Neural progenitor cell (in vitro differentiated cells): ENCODE data around the gene TMEM62. TPM values are rescaled to one million over a fixed set of nuclear protein-coding genes. Genes with fewer than 3 reads are reported as not detected.
"Not testable (repeated sequence)": the region's sequence is repeated elsewhere in the genome, so short reads cannot be mapped to it uniquely, and the experiment has no call there.

Experiments used
- DNase-seq: peaks from one replicate; pipeline ENCODE4 v3.0.0-alpha.2; 2016; ENCODE audit warnings: low spot score
- H2AFZ ChIP-seq: fragments of 200-600 bp; sonication (generic); replicated peaks from 2 replicates; pipeline ENCODE4 v1.6.1; 2016; ENCODE audit warnings: antibody characterized with exemption
- H3F3A ChIP-seq: fragments of 200-600 bp; sonication (generic); 2 replicates; pipeline ENCODE4 v1.6.1; 2016; ENCODE audit warnings: antibody characterized with exemption, low read depth
- H3K27ac ChIP-seq: fragments of 200-600 bp; sonication (generic); 2 replicates; pipeline ENCODE4 v1.5.1; 2016; ENCODE audit warnings: mild to moderate bottlenecking
- H3K27me3 ChIP-seq: fragments of 200-600 bp; sonication (generic); 2 replicates; pipeline ENCODE4 v1.6.1; 2016; ENCODE audit warnings: mild to moderate bottlenecking, moderate library complexity
- H3K36me3 ChIP-seq: fragments of 200-600 bp; sonication (generic); 2 replicates; pipeline ENCODE4 v1.5.1; 2016
- H3K4me1 ChIP-seq: fragments of 200-600 bp; sonication (generic); 2 replicates; pipeline ENCODE4 v1.6.1; 2016; ENCODE audit warnings: mixed run types
- H3K4me2 ChIP-seq: fragments of 200-600 bp; sonication (generic); 2 replicates; pipeline ENCODE4 v1.6.1; 2016
- H3K4me3 ChIP-seq: fragments of 200-600 bp; sonication (generic); 2 replicates; pipeline ENCODE4 v1.5.1; 2016
- H3K79me2 ChIP-seq: fragments of 200-600 bp; sonication (generic); 2 replicates; pipeline ENCODE4 v1.6.1; 2016; ENCODE audit warnings: low read depth
- H3K9ac ChIP-seq: fragments of 200-600 bp; sonication (generic); 2 replicates; pipeline ENCODE4 v1.6.1; 2016
- H3K9me3 ChIP-seq: fragments of 200-600 bp; sonication (generic); 2 replicates; pipeline ENCODE4 v1.5.1; 2016; ENCODE audit warnings: low read depth
- H4K20me1 ChIP-seq: fragments of 200-600 bp; sonication (generic); 2 replicates; pipeline ENCODE4 v1.6.1; 2016; ENCODE audit warnings: low read depth
- H3K27ac Mint-ChIP-seq: 3 replicates; pipeline ENCODE4 v1.8.0; 2021; ENCODE audit warnings: mixed read lengths
- H3K27me3 Mint-ChIP-seq: 2 replicates; pipeline ENCODE4 v1.8.0; 2022; ENCODE audit warnings: low read depth, mild to moderate bottlenecking, inconsistent platforms, moderate library complexity, mixed read lengths; ENCODE audit not compliant: insufficient read depth
- H3K36me3 Mint-ChIP-seq: 3 replicates; pipeline ENCODE4 v1.8.0; 2021; ENCODE audit warnings: mixed read lengths
- H3K4me1 Mint-ChIP-seq: 3 replicates; pipeline ENCODE4 v1.8.0; 2021; ENCODE audit warnings: mixed read lengths
- H3K4me3 Mint-ChIP-seq: 3 replicates; pipeline ENCODE4 v1.8.0; 2021; ENCODE audit warnings: mild to moderate bottlenecking, moderate library complexity, mixed read lengths
- H3K9me3 Mint-ChIP-seq: 3 replicates; pipeline ENCODE4 v1.8.0; 2020; ENCODE audit warnings: mixed read lengths
- CTCF ChIP-seq: fragments of 200-600 bp; sonication (generic); IDR thresholded peaks from 2 replicates; pipeline ENCODE4 v1.5.1; 2017; ENCODE audit warnings: antibody characterized with exemption, mild to moderate bottlenecking
- EZH2 ChIP-seq: fragments of 200-600 bp; sonication (generic); IDR thresholded peaks from 2 replicates; pipeline ENCODE4 v1.6.1; 2017; ENCODE audit warnings: antibody characterized with exemption, mild to moderate bottlenecking, moderate library complexity
- EZH2phosphoT487 ChIP-seq: fragments of 200-600 bp; sonication (generic); IDR thresholded peaks from 2 replicates; pipeline ENCODE4 v1.6.1; 2017; ENCODE audit warnings: antibody characterized with exemption
- total RNA-seq: library from RNA; depleted of rRNA; stranded (reverse); fragments of >200 nt; gene quantifications from 2 replicates; pipeline ENCODE4 v1.2.3, GENCODE V29; 2015; ENCODE audit warnings: low replicate concordance

The TMEM62 gene
- total RNA-seq, 1 donor from 2014 or later, result 11.9 TPM

GRCh38 chr15:43126356-43126755, 7.0 kb upstream of the TMEM62 start:
- Histone ChIP-seq H3K36me3 (no peaks in the 10 kb centered on the region), H3K9me3 (no peaks in the 10 kb centered on the region), H3K9ac (no peak overlapping the region), H3K27ac (no peak overlapping the region), H3K4me1 (no peaks in the 10 kb centered on the region), H3F3A (peaks cover 8% of the 10 kb centered on the region), H3K27me3 (peaks cover 28% of the 10 kb centered on the region), H4K20me1 (no peaks in the 10 kb centered on the region), H3K4me2 (no peak overlapping the region), H3K79me2 (no peaks in the 10 kb centered on the region), H3K4me3 (no peak overlapping the region), H2AFZ (no peak overlapping the region)
- no peak for DNase-seq
- peaks cover 8% of the 10 kb centered on the region for H3K4me1 Mint-ChIP-seq
- peaks cover 12% of the 10 kb centered on the region for H3K9me3 Mint-ChIP-seq
- no peak overlapping the region for H3K4me3 Mint-ChIP-seq
- peaks cover 12% of the 10 kb centered on the region for H3K27me3 Mint-ChIP-seq
- no peaks in the 10 kb centered on the region for H3K36me3 Mint-ChIP-seq
- TF ChIP-seq CTCF (no peak), EZH2phosphoT487 (no peak), EZH2 (no peak)
- H3K27ac Mint-ChIP-seq, result no peak overlapping the region

GRCh38 chr15:43127752-43128151, 5.6 kb upstream of the TMEM62 start:
- H3K27me3 Mint-ChIP-seq, result peaks cover 12% of the 10 kb centered on the region
- no peak overlapping the region for H3K27ac Mint-ChIP-seq
- Histone ChIP-seq H3K27ac (no peak overlapping the region), H3K9me3 (no peaks in the 10 kb centered on the region), H2AFZ (no peak overlapping the region), H3F3A (peaks cover 2% of the 10 kb centered on the region), H3K36me3 (no peaks in the 10 kb centered on the region), H3K4me2 (no peak overlapping the region), H3K4me3 (no peak overlapping the region), H3K4me1 (peaks cover 2% of the 10 kb centered on the region), H4K20me1 (no peaks in the 10 kb centered on the region), H3K9ac (no peak overlapping the region), H3K79me2 (no peaks in the 10 kb centered on the region), H3K27me3 (peaks cover 24% of the 10 kb centered on the region)
- no peak overlapping the region for H3K4me3 Mint-ChIP-seq
- TF ChIP-seq EZH2phosphoT487 (no peak), EZH2 (no peak), CTCF (no peak)
- H3K36me3 Mint-ChIP-seq, result no peaks in the 10 kb centered on the region
- H3K4me1 Mint-ChIP-seq, result peaks cover 6% of the 10 kb centered on the region
- DNase-seq, result no peak
- H3K9me3 Mint-ChIP-seq, result peaks cover 12% of the 10 kb centered on the region

- H4K20me1 ChIP-seq, H3K27ac Mint-ChIP-seq, H3K36me3 Mint-ChIP-seq, H3K4me3 Mint-ChIP-seq, H3K9me3 ChIP-seq, H3K79me2 ChIP-seq, H3K4me1 Mint-ChIP-seq, H3K27ac ChIP-seq, H3F3A ChIP-seq, H3K9ac ChIP-seq, H2AFZ ChIP-seq, H3K4me2 ChIP-seq, H3K4me1 ChIP-seq, DNase-seq, H3K36me3 ChIP-seq, H3K4me3 ChIP-seq: not testable (repeated sequence)
- peaks cover 12% of the 10 kb centered on the region for H3K9me3 Mint-ChIP-seq
- H3K27me3 Mint-ChIP-seq, result peaks cover 12% of the 10 kb centered on the region
- peaks cover 24% of the 10 kb centered on the region for H3K27me3 ChIP-seq
These were observed 5.0 kb upstream of the TMEM62 start for GRCh38 chr15:43128174-43128979.

GRCh38 chr15:43128980-43129335, 4.4 kb upstream of the TMEM62 start:
- Histone ChIP-seq H3K4me3 (no peak overlapping the region), H3K27ac (no peak overlapping the region), H3K36me3 (no peaks in the 10 kb centered on the region), H3K9ac (no peak overlapping the region), H3F3A (peaks cover 3% of the 10 kb centered on the region), H4K20me1 (no peaks in the 10 kb centered on the region), H3K79me2 (no peaks in the 10 kb centered on the region), H2AFZ (no peak overlapping the region), H3K27me3 (peaks cover 24% of the 10 kb centered on the region), H3K4me1 (peaks cover 5% of the 10 kb centered on the region), H3K9me3 (no peaks in the 10 kb centered on the region), H3K4me2 (no peak overlapping the region)
- Mint-ChIP-seq H3K36me3 (no peaks in the 10 kb centered on the region), H3K4me3 (no peak overlapping the region), H3K9me3 (peaks cover 12% of the 10 kb centered on the region), H3K4me1 (peaks cover 6% of the 10 kb centered on the region), H3K27ac (no peak overlapping the region), H3K27me3 (peaks cover 12% of the 10 kb centered on the region)
- no peak for DNase-seq
- TF ChIP-seq CTCF (no peak), EZH2phosphoT487 (no peak), EZH2 (no peak)
